Measurements from ENCODE around the gene CRYL1.

CRYL1 gene

GRCh38 chr13:20399961-20400360 is 125.7 kb downstream of the CRYL1 start:
- DNase-seq (ENCODE audit: low read depth in 2 of 2): no peak

- DNase-seq (ENCODE audit: low read depth in 2 of 2): no peak
These were observed 126.1 kb downstream of the CRYL1 start for GRCh38 chr13:20399515-20399914.

- DNase-seq (ENCODE audit: low read depth in 2 of 2): no peak
These were observed 127.2 kb downstream of the CRYL1 start for GRCh38 chr13:20398459-20398858.

GRCh38 chr13:20397896-20398295 is 127.8 kb downstream of the CRYL1 start:
- no peak for DNase-seq (ENCODE audit: low read depth in 2 of 2)

GRCh38 chr13:20395061-20395916 is 130.4 kb downstream of the CRYL1 start:
- DNase-seq (ENCODE audit: low read depth in 2 of 2): no peak

- no peak for DNase-seq (ENCODE audit: low read depth in 2 of 2)
These were observed 131.2 kb downstream of the CRYL1 start for GRCh38 chr13:20394506-20394905.

- no peak for DNase-seq (ENCODE audit: low read depth in 2 of 2)
These were observed 131.5 kb downstream of the CRYL1 start for GRCh38 chr13:20394169-20394501.

GRCh38 chr13:20393273-20394168 is 132.1 kb downstream of the CRYL1 start:
- no peak for DNase-seq (ENCODE audit: low read depth in 2 of 2)

GRCh38 chr13:20392530-20392929 is 133.1 kb downstream of the CRYL1 start:
- no peak for DNase-seq (ENCODE audit: low read depth in 2 of 2)

- DNase-seq (ENCODE audit: low read depth in 2 of 2): no peak
These were observed 133.8 kb downstream of the CRYL1 start for GRCh38 chr13:20391597-20392452.

GRCh38 chr13:20390526-20391175 is 135.0 kb downstream of the CRYL1 start:
- no peak for DNase-seq (ENCODE audit: low read depth in 2 of 2)

GRCh38 chr13:20389696-20390525 is 135.7 kb downstream of the CRYL1 start:
- DNase-seq (ENCODE audit: low read depth in 2 of 2): no peak

- no peak for DNase-seq (ENCODE audit: low read depth in 2 of 2)
These were observed 137.5 kb downstream of the CRYL1 start for GRCh38 chr13:20388184-20388583.

- DNase-seq (ENCODE audit: low read depth in 2 of 2): no peak
These were observed 138.2 kb downstream of the CRYL1 start for GRCh38 chr13:20387441-20387971.

- DNase-seq (ENCODE audit: low read depth in 2 of 2): no peak
These were observed 138.7 kb downstream of the CRYL1 start for GRCh38 chr13:20387006-20387405.

GRCh38 chr13:20383058-20383457 is 142.6 kb downstream of the CRYL1 start:
- no peak for DNase-seq (ENCODE audit: low read depth in 2 of 2)

GRCh38 chr13:20381401-20381800 is 144.3 kb downstream of the CRYL1 start:
- no peak for DNase-seq (ENCODE audit: low read depth in 2 of 2)

GRCh38 chr13:20378721-20379120 is 146.9 kb downstream of the CRYL1 start:
- DNase-seq (ENCODE audit: low read depth in 2 of 2): no peak

- no peak for DNase-seq (ENCODE audit: low read depth in 2 of 2)
These were observed 147.9 kb downstream of the CRYL1 start for GRCh38 chr13:20377720-20378119.

- no peak for DNase-seq (ENCODE audit: low read depth in 2 of 2)
These were observed 149.8 kb downstream of the CRYL1 start for GRCh38 chr13:20375871-20376270.
